HT-29 (cell line): Measurements from ENCODE around the gene ABLIM1. TPM values are rescaled to one million over a fixed set of nuclear protein-coding genes. Genes with fewer than 3 reads are reported as not detected.

ENCODE experiments used
- DNase-seq: peaks from one replicate; pipeline ENCODE4 v3.0.0-alpha.2; 2015; ENCODE audit warnings: low spot score
- small RNA-seq: library from RNA; depleted of rRNA; stranded (forward); fragments of <200 nt; gene quantifications from one replicate; pipeline ENCODE3, GENCODE V24; 2014
- total RNA-seq: library from RNA; depleted of rRNA; stranded (reverse); fragments of >200 nt; shearing (Covaris generic); gene quantifications from 2 replicates; pipeline ENCODE4 v1.2.3, GENCODE V29; 2014; rRNA removed

Gene ABLIM1
- total RNA-seq, 1 experiment from 2014 or later, result 45.9 TPM

DNA sequence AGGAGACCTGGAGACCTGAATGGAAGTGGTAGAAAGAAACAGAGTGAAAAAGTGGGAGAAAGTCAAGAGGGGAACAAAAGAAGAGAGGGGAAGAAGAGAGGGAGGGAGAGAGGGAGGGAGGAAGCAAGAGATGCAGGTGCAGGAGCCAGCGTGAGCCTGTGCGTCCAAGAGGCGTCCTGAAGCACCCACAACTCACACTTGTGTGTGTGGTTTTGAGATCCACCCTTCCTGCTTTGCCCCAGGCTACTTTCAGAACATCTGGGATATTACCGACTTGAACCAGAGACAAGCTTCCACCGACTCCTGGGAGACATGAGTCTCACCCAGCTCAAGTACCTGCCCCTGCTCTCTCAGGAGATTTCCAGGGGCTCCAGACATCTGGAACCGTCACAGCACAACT, 263.5 kb downstream of the ABLIM1 start:
- DNase-seq, result no peak

DNA sequence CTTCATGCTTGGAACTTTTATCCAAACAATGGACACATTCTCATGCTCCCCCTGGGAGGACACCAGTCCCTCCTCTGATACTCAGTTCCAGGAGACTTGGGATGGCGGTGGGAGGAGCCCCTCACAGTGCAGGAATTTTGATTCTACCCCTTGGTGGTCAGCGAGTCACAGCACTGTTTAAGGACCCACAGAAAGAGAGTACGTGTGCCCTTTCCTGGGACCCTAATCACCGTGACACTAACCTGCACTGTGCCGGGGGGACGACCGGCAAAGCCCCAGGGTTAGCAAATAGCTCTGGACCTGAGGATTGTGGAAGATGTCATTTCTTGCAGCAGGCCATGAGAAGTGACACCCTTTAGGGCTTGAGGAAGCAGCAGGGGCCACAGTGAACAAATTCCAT, 264.2 kb downstream of the ABLIM1 start:
- DNase-seq, result no peak

DNA sequence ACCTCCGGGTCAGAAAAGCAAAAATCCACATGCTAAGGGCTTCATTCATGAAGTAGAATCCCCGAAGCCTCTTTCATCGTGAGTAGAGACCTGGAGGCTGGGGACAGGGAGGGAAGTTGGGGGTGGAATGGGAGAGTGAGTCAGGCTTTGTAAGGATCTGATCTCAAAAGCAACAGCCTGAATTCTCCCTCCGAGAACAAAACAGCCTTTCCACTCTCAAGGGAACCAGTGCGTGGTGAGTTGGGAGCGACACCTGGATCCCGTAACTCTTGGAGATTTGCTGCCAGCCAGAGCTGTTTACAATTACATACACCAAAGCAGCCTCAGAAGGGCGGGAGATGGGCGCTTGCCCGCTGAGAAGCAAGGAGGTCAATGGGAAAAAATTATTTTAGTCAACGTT, 264.6 kb downstream of the ABLIM1 start:
- DNase-seq, result no peak

DNA sequence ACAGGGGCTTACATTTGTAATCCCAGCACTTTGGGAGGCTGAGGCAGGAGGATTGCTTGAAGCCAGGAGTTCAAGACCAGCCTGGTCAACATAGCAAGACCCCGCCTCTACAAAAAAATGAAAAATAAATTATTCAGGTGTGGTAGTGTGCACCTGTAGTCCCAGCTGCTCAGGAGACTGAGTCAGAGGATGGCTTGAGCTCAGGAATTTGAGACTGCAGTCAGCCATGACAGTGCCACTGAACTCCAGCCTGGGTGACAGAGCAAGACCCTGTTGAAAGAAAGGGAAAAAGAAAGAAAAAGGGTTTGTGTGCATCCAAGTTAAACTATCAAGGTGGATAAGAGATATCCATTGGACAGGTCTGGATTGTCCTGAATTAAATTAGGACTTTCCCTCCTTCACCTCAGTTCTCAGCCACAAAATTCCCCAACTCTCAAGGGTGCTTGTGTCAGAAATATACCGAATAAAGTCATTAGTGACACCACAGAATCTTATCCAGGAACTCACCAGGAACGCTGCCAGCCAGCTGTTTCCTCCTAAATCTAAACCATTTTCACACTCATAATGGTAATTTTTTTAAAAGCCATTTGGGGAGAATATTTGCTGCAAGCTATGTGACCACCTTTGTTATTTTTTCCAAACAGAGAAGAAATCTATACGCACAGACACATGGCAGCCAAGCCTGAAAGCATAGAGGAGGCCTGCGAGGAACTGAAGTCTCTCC, 265.8 kb downstream of the ABLIM1 start:
- no peak for DNase-seq

DNA sequence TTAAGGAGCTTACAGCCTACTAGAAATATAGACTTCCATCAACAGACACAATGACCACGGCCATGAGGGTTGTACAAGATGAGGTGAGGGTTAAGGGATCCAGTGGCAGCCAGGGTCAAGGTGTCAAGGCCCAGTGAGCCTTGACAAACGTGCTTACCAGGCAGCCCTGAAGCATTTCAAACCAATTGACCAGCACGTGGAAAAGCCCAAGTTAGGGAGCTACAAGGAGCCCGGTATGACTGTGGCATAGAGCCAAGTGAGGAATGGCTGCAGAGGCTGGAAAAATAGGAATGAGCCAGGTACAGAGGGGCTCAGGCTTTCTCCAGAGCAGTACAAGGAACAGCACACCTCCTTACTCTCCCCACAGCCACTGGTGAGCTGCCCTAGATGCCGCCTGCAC, 266.5 kb downstream of the ABLIM1 start:
- no peak for DNase-seq

DNA sequence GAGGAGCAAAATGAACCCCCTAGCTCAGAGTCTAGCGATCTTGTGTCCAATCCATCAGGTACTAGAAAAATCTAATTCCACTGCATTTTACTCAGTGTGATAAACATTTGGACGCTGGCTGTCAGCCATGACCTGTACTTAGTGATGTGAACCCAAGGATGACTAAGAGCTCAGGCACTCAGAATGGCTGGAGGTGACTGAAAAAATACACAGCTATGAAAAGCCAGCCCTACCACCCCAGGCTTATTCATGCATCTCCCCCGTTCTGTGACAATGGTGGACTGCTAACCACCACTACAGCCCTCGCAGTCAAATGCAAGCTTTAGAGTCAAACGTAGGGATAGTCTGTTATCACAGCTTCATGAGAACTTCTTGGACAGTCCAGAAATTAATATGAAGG, 268.6 kb downstream of the ABLIM1 start:
- peak; percentile 41 for DNase-seq

DNA sequence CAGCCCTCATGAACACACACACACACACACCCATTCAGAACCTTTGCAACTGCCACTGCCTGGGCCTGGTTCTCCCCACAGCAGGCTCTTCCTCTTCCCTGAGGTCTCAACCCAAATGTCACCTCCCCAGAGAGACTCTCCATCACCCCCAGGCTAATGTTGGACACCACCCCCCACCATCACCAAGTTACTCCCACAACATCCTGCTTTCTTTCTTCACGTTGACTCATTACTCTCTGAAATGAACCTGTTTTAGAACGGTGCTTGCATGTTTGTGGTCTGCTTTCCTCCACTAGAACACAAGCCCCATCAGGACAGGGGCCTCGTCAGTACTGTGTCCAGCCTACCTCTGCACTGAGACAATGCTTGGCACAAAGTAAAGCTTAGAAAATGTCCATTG, 269.8 kb downstream of the ABLIM1 start:
- DNase-seq, result no peak

DNA sequence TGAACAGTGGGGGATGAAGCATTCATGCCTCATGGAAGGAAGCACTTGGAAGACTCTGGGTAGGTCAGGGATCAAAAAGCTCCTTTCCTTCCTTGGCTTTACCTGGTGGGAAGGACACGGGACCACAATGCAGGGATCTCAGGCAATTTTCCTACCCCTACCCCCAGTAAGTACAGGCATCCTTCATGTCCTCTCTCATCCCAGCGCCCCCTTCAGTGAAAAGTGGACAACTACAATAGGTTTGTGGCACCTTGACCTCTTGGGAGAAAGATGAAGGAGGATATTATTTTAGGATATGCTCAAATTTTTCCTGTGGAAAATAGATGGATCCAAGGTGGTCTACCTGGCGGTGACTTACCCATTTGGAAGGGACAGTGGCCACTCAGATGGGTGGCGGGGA, 270.3 kb downstream of the ABLIM1 start:
- DNase-seq, result no peak

DNA sequence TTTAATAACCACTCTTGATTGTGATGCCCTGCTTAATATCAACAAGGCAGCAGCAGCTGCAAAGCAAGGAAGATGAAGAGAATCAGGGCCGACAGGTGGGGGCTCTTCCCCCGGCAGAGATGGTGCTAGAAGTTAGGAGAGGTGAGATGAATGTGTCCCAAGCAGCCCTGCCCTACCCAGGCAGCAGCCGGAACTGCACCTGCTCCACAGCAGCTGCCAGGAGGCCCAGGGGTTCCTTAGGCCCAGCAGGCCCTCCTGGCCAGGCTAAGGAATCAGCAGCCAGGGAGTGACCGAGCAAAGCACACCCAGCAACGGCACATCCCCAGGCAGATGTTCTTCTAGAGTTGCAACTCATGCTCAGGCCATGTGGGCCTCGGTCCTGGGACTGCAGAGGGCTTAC, 271.6 kb downstream of the ABLIM1 start:
- no peak for DNase-seq

DNA sequence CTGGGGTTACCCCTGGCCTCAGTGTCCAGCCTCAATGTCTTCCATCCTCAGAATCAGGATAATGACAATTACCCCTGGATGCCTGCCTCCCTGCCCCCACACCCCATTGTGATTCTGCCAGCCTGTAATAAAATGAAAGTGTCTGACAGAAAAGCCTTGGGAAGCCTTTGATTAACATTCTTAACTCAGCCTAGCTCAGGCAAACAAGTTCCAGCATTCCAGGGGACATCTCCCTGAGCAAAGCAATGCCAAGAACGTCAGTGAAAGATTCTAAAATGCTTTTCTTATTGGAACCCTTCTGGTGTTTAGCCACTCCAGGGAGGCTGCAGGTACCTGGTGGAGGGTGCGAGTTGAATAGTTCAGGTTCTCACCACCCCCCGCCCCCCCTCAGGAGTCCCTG, 272.5 kb downstream of the ABLIM1 start:
- no peak for DNase-seq

DNA sequence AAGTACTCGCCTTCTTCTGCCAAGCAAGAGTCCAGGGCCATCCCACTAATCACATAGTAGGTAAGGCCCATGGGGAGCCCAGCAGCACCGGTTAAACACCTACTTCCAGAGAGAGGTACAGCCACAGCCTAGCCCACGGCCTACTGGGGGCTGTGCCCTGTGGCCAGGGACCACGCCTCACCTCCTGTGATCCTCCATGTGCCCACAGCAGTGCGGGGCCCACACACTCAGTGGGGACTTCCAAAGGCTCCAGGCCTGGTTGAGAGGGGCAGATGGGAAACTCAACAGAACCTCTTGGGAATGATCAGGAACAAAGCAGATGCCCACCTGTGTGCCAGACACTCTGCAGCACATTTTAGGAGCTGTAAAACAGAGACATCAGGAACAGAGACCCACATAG, 273.5 kb downstream of the ABLIM1 start:
- no peak for DNase-seq

DNA sequence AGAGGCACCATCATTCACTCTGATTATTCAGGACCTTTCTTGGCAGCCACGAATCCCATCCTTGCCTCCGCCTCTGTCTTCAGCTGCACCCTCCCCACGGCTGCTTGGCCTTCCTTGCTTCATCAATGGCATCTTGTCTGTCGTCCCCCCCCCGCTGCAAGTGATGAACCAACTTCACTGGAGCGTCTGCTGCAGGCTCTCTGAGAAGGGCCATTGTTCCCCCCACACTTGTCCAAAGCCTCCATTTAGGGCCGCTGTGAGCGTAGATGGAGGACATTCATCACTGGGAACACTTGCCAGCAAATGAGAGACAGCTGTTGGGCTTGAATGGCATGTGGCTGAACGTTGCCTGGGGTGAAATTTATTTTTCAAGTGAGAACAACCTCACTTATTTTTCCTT, 273.9 kb downstream of the ABLIM1 start:
- DNase-seq, result no peak

Small RNA genes within 50 kb of the gene (small RNA-seq; reads per million reads assigned to genes)
- not detected for gene RN7SL384P

Other genes with a start within 250 kb of the ABLIM1 start
- gene FHIP2A, start 163.5 kb upstream of the ABLIM1 start, total RNA-seq, result 1.6 and 3.0 TPM in 2 replicates